Ovary (tissue), 3 donors: ENCODE measurements around the gene INTS7.

ENCODE experiments used
- POLR2A ChIP-seq: fragments of 450-650 bp; IDR thresholded peaks from one replicate; pipeline ENCODE4 v1.6.1; 2017; ENCODE audit warnings: antibody characterized with exemption, mild to moderate bottlenecking, moderate library complexity
- TF ChIP-seq, protein P1 (sequence below), 3 donors: fragments of 450-650 bp in 2 of 3; fragments of 200-600 bp in 1 of 3; IDR thresholded peaks; one replicate each; pipeline versions ENCODE4 v1.5.1 to v1.8.0; 2016 to 2022; ENCODE audit warnings: antibody characterized with exemption in 3 of 3, mild to moderate bottlenecking in 1 of 3
- donor health status: DM: no; HTN: no; CAD: no.

DNA sequence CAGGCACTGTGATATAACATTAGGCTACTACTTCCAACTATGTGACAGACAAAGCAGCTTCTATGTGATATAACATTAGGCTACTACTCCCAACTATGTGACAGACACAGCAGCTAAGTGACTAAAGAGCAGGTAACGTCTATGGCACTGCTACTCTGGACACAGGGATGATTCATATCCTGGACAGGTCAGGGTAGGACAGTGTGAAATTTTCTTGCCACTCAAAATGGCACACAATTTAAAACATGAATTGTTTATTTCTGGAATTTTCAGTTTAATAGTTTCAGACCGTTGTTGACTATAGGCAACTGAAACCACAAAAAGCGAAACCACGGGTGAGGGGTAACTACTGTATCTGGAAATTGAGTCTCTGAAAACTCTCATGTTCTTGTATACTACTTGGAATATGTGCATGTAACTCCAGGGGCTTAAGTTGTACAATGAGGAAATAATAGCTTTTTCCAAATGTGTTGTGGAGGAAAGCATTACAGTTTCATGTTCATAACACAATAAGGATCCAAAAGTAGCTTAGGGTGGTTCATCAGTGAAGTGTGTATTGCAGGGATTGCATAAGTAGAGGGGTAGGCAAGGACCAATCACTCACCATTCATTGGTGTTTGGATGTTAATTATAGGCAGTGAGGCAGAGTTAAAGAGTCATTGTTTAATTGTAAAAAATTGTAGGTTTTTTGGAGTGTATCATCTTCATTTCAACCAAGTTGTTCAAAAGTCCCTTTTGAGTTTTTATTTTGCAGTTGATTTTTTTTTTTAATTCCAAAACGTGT, 5.5 kb upstream of the INTS7 start:
- TF ChIP-seq POLR2A, result no peak
- TF ChIP-seq, protein P1, sequence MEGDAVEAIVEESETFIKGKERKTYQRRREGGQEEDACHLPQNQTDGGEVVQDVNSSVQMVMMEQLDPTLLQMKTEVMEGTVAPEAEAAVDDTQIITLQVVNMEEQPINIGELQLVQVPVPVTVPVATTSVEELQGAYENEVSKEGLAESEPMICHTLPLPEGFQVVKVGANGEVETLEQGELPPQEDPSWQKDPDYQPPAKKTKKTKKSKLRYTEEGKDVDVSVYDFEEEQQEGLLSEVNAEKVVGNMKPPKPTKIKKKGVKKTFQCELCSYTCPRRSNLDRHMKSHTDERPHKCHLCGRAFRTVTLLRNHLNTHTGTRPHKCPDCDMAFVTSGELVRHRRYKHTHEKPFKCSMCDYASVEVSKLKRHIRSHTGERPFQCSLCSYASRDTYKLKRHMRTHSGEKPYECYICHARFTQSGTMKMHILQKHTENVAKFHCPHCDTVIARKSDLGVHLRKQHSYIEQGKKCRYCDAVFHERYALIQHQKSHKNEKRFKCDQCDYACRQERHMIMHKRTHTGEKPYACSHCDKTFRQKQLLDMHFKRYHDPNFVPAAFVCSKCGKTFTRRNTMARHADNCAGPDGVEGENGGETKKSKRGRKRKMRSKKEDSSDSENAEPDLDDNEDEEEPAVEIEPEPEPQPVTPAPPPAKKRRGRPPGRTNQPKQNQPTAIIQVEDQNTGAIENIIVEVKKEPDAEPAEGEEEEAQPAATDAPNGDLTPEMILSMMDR (IDR thresholded peaks at IDR 0.05), result no peak
